PC-3 (cell line): ENCODE data around the gene RTN4RL1.
A peak's percentile ranks its signal among the peaks of the same experiment; 100 is the strongest.

Experiments
- EZH2phosphoT487 ChIP-seq: fragments of 300-600 bp; sonication (generic); IDR thresholded peaks from 2 replicates; pipeline ENCODE4 v1.6.1; 2018; ENCODE audit warnings: mild to moderate bottlenecking, antibody characterized with exemption, low read length, borderline replicate concordance
- TF ChIP-seq, protein P1 (sequence below): fragments of 300-600 bp; sonication (generic); conservative IDR thresholded peaks from 2 replicates; pipeline ENCODE4 v1.5.1; 2017; ENCODE audit warnings: antibody characterized with exemption, low read depth, mild to moderate bottlenecking, low read length

DNA sequence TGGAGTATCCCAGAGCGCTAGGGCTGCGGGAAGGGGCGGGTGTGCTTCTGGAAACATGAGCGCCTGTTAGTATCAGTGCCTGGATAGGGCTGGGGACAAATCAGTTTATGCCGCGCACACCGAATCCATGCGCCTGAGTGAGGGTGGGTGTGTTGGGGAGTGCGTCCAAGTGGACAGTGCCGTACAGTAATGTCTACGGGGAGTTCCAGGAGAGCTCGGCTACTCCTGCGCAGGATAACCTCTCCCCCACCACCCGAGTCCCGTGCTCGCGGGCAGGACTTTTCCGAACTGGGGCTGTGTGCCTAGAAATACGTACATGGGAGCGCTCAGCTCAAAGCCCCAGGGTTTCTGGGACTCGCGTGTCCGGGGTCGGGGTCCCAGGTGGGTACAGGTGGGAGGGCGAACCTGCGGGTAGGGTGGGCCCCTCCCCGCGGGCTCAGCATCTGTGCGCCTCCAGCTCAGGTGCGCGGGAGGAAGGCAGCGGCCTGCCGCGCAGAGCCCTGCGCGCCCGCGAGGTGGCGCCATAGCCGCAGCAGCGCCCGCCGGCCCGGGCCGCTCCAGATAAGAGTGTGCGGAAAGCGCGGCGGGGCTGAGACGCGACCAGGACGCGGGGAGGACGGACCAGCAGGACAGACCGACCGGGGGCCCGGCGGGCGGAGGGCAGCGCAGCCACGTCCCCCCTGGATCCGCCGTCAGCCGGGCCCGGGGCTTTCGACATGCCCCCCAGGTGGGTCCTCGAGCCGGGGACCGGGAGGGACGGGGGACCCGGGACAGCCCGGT, 29.6 kb upstream of the RTN4RL1 start, which contains the start of gene HIC1:
- TF ChIP-seq, protein P1, sequence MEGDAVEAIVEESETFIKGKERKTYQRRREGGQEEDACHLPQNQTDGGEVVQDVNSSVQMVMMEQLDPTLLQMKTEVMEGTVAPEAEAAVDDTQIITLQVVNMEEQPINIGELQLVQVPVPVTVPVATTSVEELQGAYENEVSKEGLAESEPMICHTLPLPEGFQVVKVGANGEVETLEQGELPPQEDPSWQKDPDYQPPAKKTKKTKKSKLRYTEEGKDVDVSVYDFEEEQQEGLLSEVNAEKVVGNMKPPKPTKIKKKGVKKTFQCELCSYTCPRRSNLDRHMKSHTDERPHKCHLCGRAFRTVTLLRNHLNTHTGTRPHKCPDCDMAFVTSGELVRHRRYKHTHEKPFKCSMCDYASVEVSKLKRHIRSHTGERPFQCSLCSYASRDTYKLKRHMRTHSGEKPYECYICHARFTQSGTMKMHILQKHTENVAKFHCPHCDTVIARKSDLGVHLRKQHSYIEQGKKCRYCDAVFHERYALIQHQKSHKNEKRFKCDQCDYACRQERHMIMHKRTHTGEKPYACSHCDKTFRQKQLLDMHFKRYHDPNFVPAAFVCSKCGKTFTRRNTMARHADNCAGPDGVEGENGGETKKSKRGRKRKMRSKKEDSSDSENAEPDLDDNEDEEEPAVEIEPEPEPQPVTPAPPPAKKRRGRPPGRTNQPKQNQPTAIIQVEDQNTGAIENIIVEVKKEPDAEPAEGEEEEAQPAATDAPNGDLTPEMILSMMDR, result peak; percentile 77
- TF ChIP-seq EZH2phosphoT487, result no peak
